GM12878 (cell line): ENCODE measurements around the gene USO1. TPM values are rescaled to one million over a fixed set of nuclear protein-coding genes. Genes with fewer than 3 reads are reported as not detected.

Source experiments
- ATAC-seq: fragments of 200-7000 bp; cut with Tn5 transposase; 3 replicates; pipeline ENCODE4 v1.9.1; 2020; ENCODE audit warnings: mild to moderate bottlenecking, moderate library complexity
- BruUV-seq: library from RNA; stranded (reverse); fragments of 400-500 nt; replicated peaks from 2 replicates; lab custom pipeline; 2021; lab: Mats Ljungman, UMichigan
- CTCF ChIA-PET: fragments of 300-600 bp; sonication (Branson Sonifier 250); formaldehyde crosslinking; extraction: SDS; loops from one replicate; lab custom pipeline; 2021; ENCODE audit warnings: inconsistent platforms; lab: Yijun Ruan, JAX
- POLR2A ChIA-PET: fragments of 350-600 bp; formaldehyde crosslinking; extraction: SDS; loops from one replicate; lab custom pipeline; 2021; ENCODE audit warnings: inconsistent platforms; lab: Charles Lee
- RAD21 ChIA-PET: fragments of 300-600 bp; sonication (Branson Sonifier 250); formaldehyde crosslinking; loops from one replicate; lab custom pipeline; 2023; ENCODE audit warnings: antibody characterized with exemption; ENCODE audit not compliant: unreplicated experiment; lab: Charles Lee
- SMC1A ChIA-PET: fragments of 300-600 bp; sonication (Branson Sonifier 250); formaldehyde crosslinking; loops from one replicate; lab custom pipeline; 2023; ENCODE audit not compliant: unreplicated experiment, uncharacterized antibody; lab: Charles Lee
- DNase-seq: peaks from one replicate; pipeline ENCODE4 v3.0.0-alpha.2; 2011; ENCODE audit warnings: low read depth, low spot score
- FAIRE-seq: peaks from 3 replicates; lab custom pipeline; 2011; peaks lifted over from hg19 to GRCh38; lab: Jason Lieb, UNC
- H2AFZ ChIP-seq: 2 replicates; pipeline ENCODE4 v1.6.0; 2011; ENCODE audit warnings: low read depth, low read length, control low read depth; ENCODE audit not compliant: control insufficient read depth
- H3K27ac ChIP-seq: 2 replicates; pipeline ENCODE4 v1.5.1; 2011; ENCODE audit warnings: control low read depth; ENCODE audit not compliant: control insufficient read depth, insufficient read depth
- H3K27me3 ChIP-seq, 2 experiments: replicated peaks in 1 of 2; 2 replicates each; pipeline versions ENCODE4 v1.6.0 to v1.6.1; 2011; ENCODE audit warnings: low read length in 1 of 2; ENCODE audit not compliant: control insufficient read depth in 2 of 2, insufficient read depth in 2 of 2
- H3K36me3 ChIP-seq, 2 experiments: 2 replicates each; pipeline ENCODE4 v1.5.1; 2011; ENCODE audit warnings: low read length in 1 of 2; ENCODE audit not compliant: control insufficient read depth in 2 of 2, insufficient read depth in 2 of 2
- H3K4me1 ChIP-seq: 2 replicates; pipeline ENCODE4 v1.6.1; 2011; ENCODE audit warnings: mild to moderate bottlenecking, low read length, moderate library complexity, mixed read lengths; ENCODE audit not compliant: control insufficient read depth, insufficient read depth
- H3K4me2 ChIP-seq: 2 replicates; pipeline ENCODE4 v1.6.0; 2011; ENCODE audit warnings: control low read depth; ENCODE audit not compliant: control insufficient read depth, insufficient read depth
- H3K4me3 ChIP-seq: fragments of 200-600 bp; sonication (generic); 2 replicates; pipeline ENCODE4 v1.5.1; 2016
- H3K79me2 ChIP-seq: 2 replicates; pipeline ENCODE4 v1.6.0; 2011; ENCODE audit warnings: low read length; ENCODE audit not compliant: control insufficient read depth, insufficient read depth
- H3K9ac ChIP-seq: 2 replicates; pipeline ENCODE4 v1.8.0; 2011; ENCODE audit warnings: low read length, control low read depth, mixed read lengths; ENCODE audit not compliant: control insufficient read depth, insufficient read depth
- H3K9me3 ChIP-seq: replicated peaks from 3 replicates; pipeline ENCODE4 v1.5.1; 2011; ENCODE audit warnings: mild to moderate bottlenecking, low read length; ENCODE audit not compliant: control insufficient read depth, insufficient read depth
- H4K20me1 ChIP-seq: 2 replicates; pipeline ENCODE4 v1.6.0; 2011; ENCODE audit not compliant: control insufficient read depth, insufficient read depth
- ASH2L ChIP-seq: fragments of 300-600, 200-600 bp; sonication (generic); IDR thresholded peaks from 2 replicates; pipeline ENCODE4 v1.6.1; 2017; ENCODE audit warnings: low read depth, mild to moderate bottlenecking, borderline replicate concordance
- CEBPB ChIP-seq, 2 experiments: fragments of 150-350 bp in 1 of 2; IDR thresholded peaks; 2 replicates each; pipeline ENCODE4 v1.6.1; 2012 to 2014; ENCODE audit warnings: low read depth in 2 of 2, low read length in 2 of 2, borderline replicate concordance in 1 of 2, inconsistent platforms in 1 of 2
- GATAD2B ChIP-seq: fragments of 450-650 bp; conservative IDR thresholded peaks from 2 replicates; pipeline ENCODE4 v1.6.1; 2017; ENCODE audit warnings: low read depth, mild to moderate bottlenecking, moderate library complexity
- IRF4 ChIP-seq: IDR thresholded peaks from 2 replicates; pipeline ENCODE4 v1.6.1; 2011; ENCODE audit warnings: low read depth, low read length
- JUNB ChIP-seq: IDR thresholded peaks from 2 replicates; pipeline ENCODE4 v1.6.1; 2016; ENCODE audit warnings: antibody characterized with exemption, mild to moderate bottlenecking
- KDM1A ChIP-seq: fragments of 200-600 bp; sonication (generic); IDR thresholded peaks from 2 replicates; pipeline ENCODE4 v1.6.1; 2016; ENCODE audit warnings: borderline replicate concordance
- MEF2A ChIP-seq: IDR thresholded peaks from 2 replicates; pipeline ENCODE4 v1.6.1; 2011; ENCODE audit warnings: low read depth, mild to moderate bottlenecking, low read length, moderate library complexity; ENCODE audit not compliant: insufficient read depth
- MTA2 ChIP-seq: fragments of 450-650 bp; IDR thresholded peaks from 2 replicates; pipeline ENCODE4 v1.6.1; 2016; ENCODE audit warnings: low read depth, mild to moderate bottlenecking, moderate library complexity
- NFYA ChIP-seq: IDR thresholded peaks from 2 replicates; pipeline ENCODE4 v1.6.1; 2011; ENCODE audit warnings: low read depth, mild to moderate bottlenecking, low read length, improper control_type of control experiment, borderline replicate concordance
- RUNX3 ChIP-seq: IDR thresholded peaks from 2 replicates; pipeline ENCODE4 v1.6.1; 2012; ENCODE audit warnings: low read length, inconsistent platforms
- SMC3 ChIP-seq: IDR thresholded peaks from 2 replicates; pipeline ENCODE4 v1.6.1; 2011; ENCODE audit warnings: low read length, improper control_type of control experiment, borderline replicate concordance
- SPI1 ChIP-seq: IDR thresholded peaks from 2 replicates; pipeline ENCODE4 v1.6.1; 2011; ENCODE audit warnings: low read depth, mild to moderate bottlenecking, low read length, moderate library complexity, borderline replicate concordance; ENCODE audit not compliant: insufficient read depth
- TARDBP ChIP-seq: IDR thresholded peaks from 2 replicates; pipeline ENCODE4 v1.6.1; 2016; ENCODE audit warnings: borderline replicate concordance
- TBL1XR1 ChIP-seq: IDR thresholded peaks from 2 replicates; pipeline ENCODE4 v1.6.1; 2012; ENCODE audit warnings: low read depth, low read length, improper control_type of control experiment
- ZNF622 ChIP-seq: fragments of 450-650 bp; IDR thresholded peaks from 2 replicates; pipeline ENCODE4 v1.6.1; 2017; ENCODE audit warnings: mild to moderate bottlenecking, inconsistent platforms
- WGBS: methylation state at CpG from one replicate; pipeline ENCODE4 v1.1.6; 2016; ENCODE audit warnings: low lambda C conversion rate; ENCODE audit not compliant: insufficient replicate concordance, insufficient coverage; ENCODE audit errors: missing lambda C conversion rate; 5-methylcytosine and 5-hydroxymethylcytosine counted together
- in situ Hi-C: fragments of 300-500 bp; cut with MboI; formaldehyde crosslinking; loops from 9 replicates; pipeline ENCODE4 v1.14.3; 2018; ENCODE audit warnings: mixed read lengths
- intact Hi-C: fragments of 100-400 bp; cut with micrococcal nuclease; formaldehyde crosslinking; loops from one replicate; pipeline ENCODE4 v1.14.2; 2022; ENCODE audit not compliant: unreplicated experiment
- polyA plus RNA-seq, 11 experiments: library from polyadenylated mRNA; depleted of rRNA in 4 of 11; unstranded in 6 of 11; stranded (reverse) in 5 of 11; fragments of >200 nt; fragmentation: Nextera tagmentation in 4 of 11; fragmentation: Illumina TruSeq in 1 of 11; extraction: Ambion mirVana in 4 of 11; extraction: Trizol in 1 of 11; gene quantifications; 1 replicate in 1 of 11; 2 replicates in 10 of 11; pipeline versions ENCODE4 v1.2.1 to v1.2.3, GENCODE V29; 2011 to 2016; ENCODE audit warnings: inconsistent platforms in 2 of 11, missing spikeins in 2 of 11, low read depth in 1 of 11
- total RNA-seq, 4 experiments: library from RNA; depleted of rRNA in 3 of 4; stranded (reverse); fragments of >200 nt in 3 of 4; fragmentation: Illumina TruSeq in 1 of 4; extraction: Trizol in 1 of 4; gene quantifications; 2 replicates each; pipeline versions ENCODE4 v1.2.1 to v1.2.3, GENCODE V29; 2013 to 2021
- TF ChIP-seq, protein P1 (sequence below): fragments of 450-650 bp; IDR thresholded peaks from 2 replicates; pipeline ENCODE4 v1.6.1; 2017; ENCODE audit warnings: mild to moderate bottlenecking, moderate library complexity

Gene USO1
- total and polyA plus RNA-seq, 10 of the 15 experiments (the other 5 are each of a cell fraction or from before 2014, with no cell fraction given) = 19.4 to 79.7 (median 59.6) TPM

DNA sequence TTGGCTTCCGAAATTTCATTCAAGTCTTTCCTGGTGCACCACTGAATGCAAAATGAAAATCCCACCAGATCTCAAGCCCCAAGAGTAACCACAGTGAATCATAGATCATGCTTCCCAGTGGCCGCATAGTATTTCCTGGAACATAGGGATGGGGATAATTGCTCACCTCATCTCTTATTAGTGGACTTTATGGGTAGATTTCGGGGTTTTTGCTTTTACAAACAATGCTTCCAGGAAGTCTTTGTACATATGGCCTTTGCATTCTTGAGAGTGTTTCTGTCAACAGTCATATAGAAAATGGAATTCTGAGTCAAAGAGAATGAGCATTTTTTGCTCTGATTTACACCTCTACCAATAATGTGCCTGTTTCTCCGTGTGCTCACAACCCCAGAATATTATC lies 124.5 kb downstream of the USO1 start:
- Histone ChIP-seq H3K79me2 (no peaks in the 10 kb centered on the region), H3K27me3 (no peaks in the 10 kb centered on the region), H3K27ac (no peak overlapping the region), H3K4me1 (no peaks in the 10 kb centered on the region), H3K9ac (no peak overlapping the region), H3K36me3 (no peaks in the 10 kb centered on the region), H3K4me2 (no peak overlapping the region), H3K4me3 (no peak overlapping the region), H3K9me3 (no peaks in the 10 kb centered on the region), H4K20me1 (no peaks in the 10 kb centered on the region), H2AFZ (no peak overlapping the region)
- SMC1A ChIA-PET = interaction anchor here (0.6 kb wide), 1 partner anchor 137 kb away, joined by 3 read pairs; no protein-coding TSS in a partner anchor
- no TSS peak for BruUV-seq
- 24% methylated on average over 4 of the region's 4 CpGs for WGBS
- no peak for DNase-seq
- ATAC-seq = no peak
- TF ChIP-seq NFYA = no peak
- no peak for TF ChIP-seq TBL1XR1
- TF ChIP-seq JUNB = peak; percentile 48; the same call in 1 of the 2 replicates
- CTCF ChIA-PET = interaction anchor here (1.0 to 2.5 kb wide), 8 partner anchors 26 to 356 kb away, joined by 3 to 29 read pairs (median 5); partner anchors contain the start of gene ODAPH
- POLR2A ChIA-PET = no interaction called here
- FAIRE-seq = no peak
- in situ Hi-C loops = no loop called here
- intact Hi-C loops = no loop called here
- RAD21 ChIA-PET = interaction anchor here (1.0 to 1.5 kb wide), 3 partner anchors 125 to 222 kb away, joined by 3 to 6 read pairs (median 5); partner anchors contain the start of gene CDKL2

DNA sequence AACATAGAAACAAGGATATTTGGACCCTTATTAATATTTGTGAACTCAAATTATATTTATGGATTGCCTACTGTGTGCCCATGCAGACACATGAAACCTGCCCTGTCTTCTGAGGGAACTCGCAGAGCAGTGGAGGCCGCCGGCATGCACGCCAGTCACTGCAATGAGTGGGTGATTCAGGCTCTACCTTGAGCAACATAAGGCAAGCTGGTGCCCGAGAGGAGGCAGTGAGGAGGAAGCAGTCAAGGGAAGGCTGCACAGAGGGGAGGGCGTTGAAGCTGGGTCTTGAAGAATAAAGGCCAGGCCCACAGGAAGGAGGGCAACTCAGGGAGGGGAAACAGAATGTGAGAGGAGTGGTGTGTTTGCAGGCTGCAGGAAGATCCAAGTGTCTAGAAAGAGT lies 125.1 kb downstream of the USO1 start:
- H3K9me3 ChIP-seq = no peaks in the 10 kb centered on the region
- H4K20me1 ChIP-seq = no peaks in the 10 kb centered on the region
- in situ Hi-C loops (no loop called here), intact Hi-C loops (no loop called here)
- WGBS = 56% methylated on average over 6 of the region's 6 CpGs
- no peak for FAIRE-seq
- no peak overlapping the region for H3K27ac ChIP-seq
- H2AFZ ChIP-seq = no peak overlapping the region
- no peaks in the 10 kb centered on the region for H3K27me3 ChIP-seq
- no TSS peak for BruUV-seq
- ChIA-PET SMC1A (interaction anchor here (0.6 kb wide), 1 partner anchor 137 kb away, joined by 3 read pairs; no protein-coding TSS in a partner anchor), RAD21 (no interaction called here), CTCF (no interaction called here), POLR2A (no interaction called here)
- DNase-seq = no peak
- no peaks in the 10 kb centered on the region for H3K79me2 ChIP-seq
- H3K4me2 ChIP-seq = no peak overlapping the region
- no peak for ATAC-seq
- no peaks in the 10 kb centered on the region for H3K36me3 ChIP-seq
- H3K4me3 ChIP-seq = no peak overlapping the region
- H3K4me1 ChIP-seq = no peaks in the 10 kb centered on the region
- H3K9ac ChIP-seq = no peak overlapping the region
- TF ChIP-seq ASH2L = no peak
- TF ChIP-seq TARDBP = no peak
- TF ChIP-seq RUNX3 = no peak
- TF ChIP-seq GATAD2B = no peak
- no peak for TF ChIP-seq SMC3
- no peak for TF ChIP-seq ZNF622
- TF ChIP-seq, protein P1, sequence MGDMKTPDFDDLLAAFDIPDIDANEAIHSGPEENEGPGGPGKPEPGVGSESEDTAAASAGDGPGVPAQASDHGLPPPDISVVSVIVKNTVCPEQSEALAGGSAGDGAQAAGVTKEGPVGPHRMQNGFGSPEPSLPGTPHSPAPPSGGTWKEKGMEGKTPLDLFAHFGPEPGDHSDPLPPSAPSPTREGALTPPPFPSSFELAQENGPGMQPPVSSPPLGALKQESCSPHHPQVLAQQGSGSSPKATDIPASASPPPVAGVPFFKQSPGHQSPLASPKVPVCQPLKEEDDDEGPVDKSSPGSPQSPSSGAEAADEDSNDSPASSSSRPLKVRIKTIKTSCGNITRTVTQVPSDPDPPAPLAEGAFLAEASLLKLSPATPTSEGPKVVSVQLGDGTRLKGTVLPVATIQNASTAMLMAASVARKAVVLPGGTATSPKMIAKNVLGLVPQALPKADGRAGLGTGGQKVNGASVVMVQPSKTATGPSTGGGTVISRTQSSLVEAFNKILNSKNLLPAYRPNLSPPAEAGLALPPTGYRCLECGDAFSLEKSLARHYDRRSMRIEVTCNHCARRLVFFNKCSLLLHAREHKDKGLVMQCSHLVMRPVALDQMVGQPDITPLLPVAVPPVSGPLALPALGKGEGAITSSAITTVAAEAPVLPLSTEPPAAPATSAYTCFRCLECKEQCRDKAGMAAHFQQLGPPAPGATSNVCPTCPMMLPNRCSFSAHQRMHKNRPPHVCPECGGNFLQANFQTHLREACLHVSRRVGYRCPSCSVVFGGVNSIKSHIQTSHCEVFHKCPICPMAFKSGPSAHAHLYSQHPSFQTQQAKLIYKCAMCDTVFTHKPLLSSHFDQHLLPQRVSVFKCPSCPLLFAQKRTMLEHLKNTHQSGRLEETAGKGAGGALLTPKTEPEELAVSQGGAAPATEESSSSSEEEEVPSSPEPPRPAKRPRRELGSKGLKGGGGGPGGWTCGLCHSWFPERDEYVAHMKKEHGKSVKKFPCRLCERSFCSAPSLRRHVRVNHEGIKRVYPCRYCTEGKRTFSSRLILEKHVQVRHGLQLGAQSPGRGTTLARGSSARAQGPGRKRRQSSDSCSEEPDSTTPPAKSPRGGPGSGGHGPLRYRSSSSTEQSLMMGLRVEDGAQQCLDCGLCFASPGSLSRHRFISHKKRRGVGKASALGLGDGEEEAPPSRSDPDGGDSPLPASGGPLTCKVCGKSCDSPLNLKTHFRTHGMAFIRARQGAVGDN = no peak
- no peak for TF ChIP-seq IRF4
- no peak for TF ChIP-seq MEF2A
- no peak for TF ChIP-seq SPI1
- TF ChIP-seq KDM1A = no peak
- no peak for TF ChIP-seq MTA2
- TF ChIP-seq CEBPB (IDR thresholded peaks at IDR 0.05; ENCODE audit: borderline replicate concordance in 1 of 2, low read depth in 2 of 2, low read length in 2 of 2) = no peak
